ENCODE results near the gene PRKCI.

DNA sequence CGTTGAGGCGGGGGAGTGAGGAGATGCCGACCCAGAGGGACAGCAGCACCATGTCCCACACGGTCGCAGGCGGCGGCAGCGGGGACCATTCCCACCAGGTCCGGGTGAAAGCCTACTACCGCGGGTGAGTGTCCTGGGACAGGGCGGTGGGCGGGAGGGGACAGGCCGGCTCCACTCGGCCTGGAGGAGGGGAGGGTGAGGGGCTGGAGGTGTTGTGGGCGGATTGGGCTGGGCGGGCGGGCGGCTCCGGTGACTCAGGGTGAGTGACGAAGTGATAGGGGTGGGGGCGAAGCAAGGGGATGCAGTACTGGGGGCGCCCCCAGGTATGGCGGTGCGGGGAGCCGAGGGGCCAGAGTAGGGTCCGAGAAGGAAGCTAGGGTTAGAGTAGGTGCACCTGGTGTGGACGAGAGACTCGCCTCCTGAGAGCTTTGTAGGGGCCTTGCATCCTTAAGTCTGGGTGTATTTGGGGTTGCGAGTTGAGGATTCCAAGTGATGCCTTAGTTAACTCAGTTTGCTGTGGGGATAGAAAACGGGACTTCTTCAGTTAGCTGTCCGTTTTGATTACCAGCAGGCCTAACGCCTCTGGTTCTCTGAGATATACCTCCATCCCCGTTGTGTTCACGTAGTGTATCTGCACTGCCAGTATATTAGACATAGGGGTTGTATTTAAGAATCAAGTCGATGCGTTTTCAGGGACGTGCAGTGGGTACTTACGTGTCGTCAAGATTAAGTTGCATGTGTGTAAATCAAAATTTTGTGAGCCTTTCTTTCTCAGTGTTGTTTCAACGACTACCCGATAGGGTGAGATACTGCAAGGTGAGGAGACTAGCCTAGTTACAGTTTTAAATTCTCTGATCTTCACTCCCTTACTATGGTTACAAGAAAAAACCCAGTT lies 670 bp downstream of the PRKCI start:
- TF ChIP-seq, protein P1, sequence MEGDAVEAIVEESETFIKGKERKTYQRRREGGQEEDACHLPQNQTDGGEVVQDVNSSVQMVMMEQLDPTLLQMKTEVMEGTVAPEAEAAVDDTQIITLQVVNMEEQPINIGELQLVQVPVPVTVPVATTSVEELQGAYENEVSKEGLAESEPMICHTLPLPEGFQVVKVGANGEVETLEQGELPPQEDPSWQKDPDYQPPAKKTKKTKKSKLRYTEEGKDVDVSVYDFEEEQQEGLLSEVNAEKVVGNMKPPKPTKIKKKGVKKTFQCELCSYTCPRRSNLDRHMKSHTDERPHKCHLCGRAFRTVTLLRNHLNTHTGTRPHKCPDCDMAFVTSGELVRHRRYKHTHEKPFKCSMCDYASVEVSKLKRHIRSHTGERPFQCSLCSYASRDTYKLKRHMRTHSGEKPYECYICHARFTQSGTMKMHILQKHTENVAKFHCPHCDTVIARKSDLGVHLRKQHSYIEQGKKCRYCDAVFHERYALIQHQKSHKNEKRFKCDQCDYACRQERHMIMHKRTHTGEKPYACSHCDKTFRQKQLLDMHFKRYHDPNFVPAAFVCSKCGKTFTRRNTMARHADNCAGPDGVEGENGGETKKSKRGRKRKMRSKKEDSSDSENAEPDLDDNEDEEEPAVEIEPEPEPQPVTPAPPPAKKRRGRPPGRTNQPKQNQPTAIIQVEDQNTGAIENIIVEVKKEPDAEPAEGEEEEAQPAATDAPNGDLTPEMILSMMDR (IDR thresholded peaks at IDR 0.05) = no peak
- no peak for TF ChIP-seq ZNF121 (CRISPR knock-in tag; IDR thresholded peaks at IDR 0.05)
- no peak for TF ChIP-seq GABPB1 (CRISPR knock-in tag; IDR thresholded peaks at IDR 0.05)
- TF ChIP-seq TEAD4 (CRISPR knock-in tag; IDR thresholded peaks at IDR 0.05) = no peak
- TF ChIP-seq KAT7 (CRISPR knock-in tag; IDR thresholded peaks at IDR 0.05; ENCODE audit: borderline replicate concordance) = no peak

Measured in WTC11 (cell line).